Dedifferentiated amniotic fluid mesenchymal stem cell (primary cell): ENCODE measurements around the gene SRC.

Experiments
- DNase-seq: peaks from one replicate; pipeline ENCODE4 v3.0.0-alpha.2; 2016; ENCODE audit errors: extremely low spot score

SRC gene

DNA sequence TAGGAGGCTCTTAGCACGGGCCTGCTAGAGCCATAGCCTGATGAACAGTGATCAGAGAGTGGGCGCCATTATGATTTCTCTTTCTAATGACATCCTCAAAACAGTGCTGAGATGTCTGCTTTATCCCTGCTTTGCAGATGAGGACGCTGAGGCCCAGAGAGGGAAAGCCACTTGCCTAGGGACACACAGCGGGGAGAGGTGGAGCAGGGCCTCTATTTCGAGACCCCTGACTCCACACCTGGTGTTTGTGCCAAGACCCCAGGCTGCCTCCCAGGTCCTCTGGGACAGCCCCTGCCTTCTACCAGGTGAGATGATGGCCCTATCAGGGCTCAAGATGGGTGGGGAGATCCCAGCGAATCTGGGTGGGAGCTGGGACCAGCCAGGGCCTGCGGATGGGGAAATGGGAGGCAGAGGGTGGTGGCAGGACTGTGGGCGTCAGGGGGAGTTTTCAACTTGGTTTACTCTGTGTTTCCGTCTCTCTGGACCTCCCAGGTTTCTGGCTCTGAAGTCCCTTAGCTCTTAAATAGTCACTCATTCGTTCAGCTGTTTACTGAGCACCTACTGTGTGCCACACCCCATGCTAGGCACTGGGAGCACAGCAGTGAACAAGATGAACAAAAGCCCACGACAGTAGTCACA lies 36.7 kb downstream of the SRC start:
- no peak for DNase-seq

- no peak for DNase-seq
These were observed 37.5 kb downstream of the SRC start for GRCh38 chr20:37383229-37383989.

GRCh38 chr20:37384683-37385174 lies 38.8 kb downstream of the SRC start:
- DNase-seq = no peak

DNA sequence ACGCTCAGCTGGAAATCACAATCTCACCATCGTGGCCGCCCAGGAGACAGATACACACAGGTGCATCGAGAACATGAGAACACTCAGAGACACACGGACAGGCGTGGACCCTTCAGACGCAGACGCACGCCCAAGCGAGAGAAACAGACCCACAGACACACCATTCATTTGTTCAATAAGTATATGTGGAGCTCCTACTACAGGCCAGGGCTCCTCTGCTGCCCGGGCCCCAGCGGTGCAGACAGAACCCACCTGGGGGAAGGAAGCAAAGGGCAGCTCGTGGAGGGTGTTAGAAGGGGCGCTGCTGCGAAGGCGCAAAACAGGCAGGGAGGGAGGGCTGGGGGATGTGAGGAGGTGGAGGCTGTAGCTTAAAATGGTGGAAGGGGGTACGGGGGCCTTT lies 39.2 kb downstream of the SRC start:
- no peak for DNase-seq

GRCh38 chr20:37385659-37386504 lies 39.9 kb downstream of the SRC start:
- no peak for DNase-seq

DNA sequence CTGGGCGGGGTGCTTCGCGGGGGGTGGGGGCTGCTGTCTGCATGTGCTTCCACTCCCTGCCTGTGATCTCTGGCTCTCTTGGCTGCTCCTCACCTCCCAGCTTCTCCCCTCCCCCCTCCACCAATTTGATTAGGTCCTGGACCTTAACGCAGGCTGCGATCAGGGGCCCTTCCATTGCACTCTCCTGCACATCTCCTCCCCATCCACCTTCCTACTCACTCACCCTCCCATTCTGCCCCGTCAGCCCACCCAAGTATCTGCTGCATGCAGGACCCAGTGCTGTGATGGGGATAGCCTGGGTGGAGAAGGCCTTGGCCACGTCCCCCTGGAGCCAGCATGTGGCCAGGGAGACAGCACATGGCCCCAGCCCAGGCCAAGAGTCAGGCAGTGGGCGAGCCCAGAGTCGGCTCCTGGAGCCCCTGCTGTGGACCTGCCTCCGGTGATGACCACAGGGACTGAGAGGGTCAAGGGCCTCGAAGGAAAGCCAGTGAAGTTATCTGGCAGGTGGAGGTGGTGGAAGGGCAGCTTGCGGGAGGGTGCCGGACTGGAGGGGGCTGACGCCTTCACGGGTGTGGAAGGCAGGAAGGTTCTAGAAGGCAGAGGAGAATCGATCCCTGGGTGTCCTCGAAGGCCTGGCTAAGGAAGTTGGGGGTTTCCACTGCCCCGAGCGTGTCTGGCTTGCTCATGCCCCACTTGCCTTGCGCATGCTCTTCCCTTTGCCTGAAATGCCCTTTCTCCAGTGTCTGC lies 40.7 kb downstream of the SRC start:
- no peak for DNase-seq

GRCh38 chr20:37387519-37388269 lies 41.8 kb downstream of the SRC start:
- no peak for DNase-seq

- no peak for DNase-seq
These were observed 42.9 kb downstream of the SRC start for GRCh38 chr20:37388831-37389230.

- no peak for DNase-seq
These were observed 43.4 kb downstream of the SRC start for GRCh38 chr20:37389241-37389747.

- DNase-seq = no peak
These were observed 43.9 kb downstream of the SRC start for GRCh38 chr20:37389844-37390275.

GRCh38 chr20:37390503-37390890 lies 44.6 kb downstream of the SRC start:
- DNase-seq = no peak

GRCh38 chr20:37390891-37391525 lies 45.1 kb downstream of the SRC start:
- DNase-seq = no peak

- no peak for DNase-seq
These were observed 46.7 kb downstream of the SRC start for GRCh38 chr20:37392441-37393195.

DNA sequence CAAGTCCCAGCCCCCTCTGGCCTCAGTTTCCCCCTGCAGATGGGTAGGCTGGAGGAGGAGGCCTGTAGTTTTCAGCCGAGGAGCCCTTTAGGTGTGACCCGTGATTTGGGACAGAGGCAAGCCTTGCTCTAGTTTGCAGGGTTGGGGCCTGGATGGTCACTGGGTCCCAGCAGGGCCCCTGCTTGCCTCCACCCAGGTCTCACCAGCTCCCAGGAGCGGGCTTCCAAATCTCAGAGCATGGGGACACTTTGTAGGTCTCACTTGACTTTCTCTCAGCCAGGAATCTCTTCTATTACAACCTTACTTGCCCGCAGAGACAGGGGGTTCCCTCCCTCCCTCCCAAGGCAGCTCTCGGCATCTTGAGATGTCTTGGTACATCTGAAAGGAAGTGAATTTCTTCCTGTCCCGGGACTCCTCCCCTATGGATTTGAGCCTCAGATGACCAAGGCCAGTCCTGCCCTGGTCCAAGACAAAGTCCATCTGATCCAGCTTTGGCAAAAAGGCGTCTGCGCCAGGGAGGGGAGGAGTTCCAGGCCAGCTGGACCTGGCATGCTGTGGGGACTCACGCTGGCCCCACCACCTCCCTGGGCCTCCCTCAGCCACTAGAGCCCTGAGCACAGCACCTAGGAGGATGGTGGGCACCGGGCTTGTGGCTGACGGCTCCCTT lies 47.4 kb downstream of the SRC start:
- DNase-seq = no peak

DNA sequence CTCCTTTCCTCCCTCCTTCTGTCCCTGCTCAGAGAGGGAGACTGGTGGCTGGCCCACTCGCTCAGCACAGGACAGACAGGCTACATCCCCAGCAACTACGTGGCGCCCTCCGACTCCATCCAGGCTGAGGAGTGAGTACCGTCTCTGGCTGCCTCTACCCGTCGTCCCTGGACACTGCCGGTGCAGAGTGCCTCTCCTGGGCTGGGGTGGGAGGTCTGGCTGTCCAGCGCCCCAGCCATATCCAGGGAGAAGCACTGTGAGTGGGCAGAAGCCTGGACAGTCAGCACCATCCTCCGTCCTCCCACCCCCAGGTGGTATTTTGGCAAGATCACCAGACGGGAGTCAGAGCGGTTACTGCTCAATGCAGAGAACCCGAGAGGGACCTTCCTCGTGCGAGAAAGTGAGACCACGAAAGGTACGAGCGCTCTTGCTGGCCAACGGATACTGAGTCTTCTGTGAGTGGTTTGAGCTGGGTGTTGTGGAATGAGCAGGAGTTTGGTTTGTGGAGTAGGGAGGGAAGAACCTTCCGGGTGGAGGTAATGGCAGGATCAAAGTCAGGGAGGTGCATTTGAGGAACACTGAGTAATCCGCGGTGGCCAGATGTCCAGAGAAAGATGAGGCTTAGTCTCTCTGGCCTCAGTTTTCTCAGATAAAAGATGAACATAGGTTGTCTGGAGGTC lies 48.1 kb downstream of the SRC start:
- no peak for DNase-seq

- no peak for DNase-seq
These were observed 48.8 kb downstream of the SRC start for GRCh38 chr20:37394543-37395409.

DNA sequence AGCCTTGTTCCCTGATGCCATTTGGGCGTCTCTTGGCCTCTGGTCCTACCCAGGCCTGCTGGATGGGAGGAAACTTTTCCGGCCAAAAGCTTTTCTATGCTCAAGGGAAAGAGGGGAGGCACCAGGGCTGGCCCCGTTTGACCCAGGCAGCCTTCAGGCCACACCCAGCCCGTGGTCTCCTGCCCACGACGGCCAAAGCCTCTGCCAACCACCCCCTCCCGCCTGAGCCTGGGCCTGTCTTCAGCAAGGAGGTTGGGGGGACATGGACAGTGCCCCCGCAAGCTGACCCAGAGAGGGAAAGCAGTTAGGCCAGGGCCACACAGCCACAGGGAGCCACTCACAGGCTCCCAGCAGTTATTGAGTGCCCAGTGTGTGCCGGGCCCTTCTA lies 49.5 kb downstream of the SRC start:
- DNase-seq = no peak
